Measurements from ENCODE around the gene PNCK.

DNA sequence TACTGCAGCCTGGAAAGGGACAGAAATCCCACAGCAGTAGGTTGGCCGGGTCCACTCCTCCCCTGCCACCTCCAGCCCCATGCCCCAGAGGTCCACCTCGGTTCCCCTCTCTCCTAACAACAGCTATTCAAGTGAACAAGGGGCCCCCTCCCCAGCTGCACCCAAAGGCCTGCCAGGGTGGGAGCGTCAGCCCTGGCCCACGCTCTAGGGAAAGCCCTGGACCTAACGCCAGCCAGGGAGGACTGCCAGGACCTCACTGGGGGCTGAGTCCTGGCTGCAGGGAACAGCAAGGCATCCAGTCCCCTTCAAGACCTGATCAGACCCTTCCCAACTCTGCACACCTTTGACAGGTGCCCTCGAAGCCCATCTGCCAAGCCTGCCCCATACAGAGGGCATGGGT lies 27.4 kb upstream of the PNCK start:
- TF ChIP-seq, protein P1, sequence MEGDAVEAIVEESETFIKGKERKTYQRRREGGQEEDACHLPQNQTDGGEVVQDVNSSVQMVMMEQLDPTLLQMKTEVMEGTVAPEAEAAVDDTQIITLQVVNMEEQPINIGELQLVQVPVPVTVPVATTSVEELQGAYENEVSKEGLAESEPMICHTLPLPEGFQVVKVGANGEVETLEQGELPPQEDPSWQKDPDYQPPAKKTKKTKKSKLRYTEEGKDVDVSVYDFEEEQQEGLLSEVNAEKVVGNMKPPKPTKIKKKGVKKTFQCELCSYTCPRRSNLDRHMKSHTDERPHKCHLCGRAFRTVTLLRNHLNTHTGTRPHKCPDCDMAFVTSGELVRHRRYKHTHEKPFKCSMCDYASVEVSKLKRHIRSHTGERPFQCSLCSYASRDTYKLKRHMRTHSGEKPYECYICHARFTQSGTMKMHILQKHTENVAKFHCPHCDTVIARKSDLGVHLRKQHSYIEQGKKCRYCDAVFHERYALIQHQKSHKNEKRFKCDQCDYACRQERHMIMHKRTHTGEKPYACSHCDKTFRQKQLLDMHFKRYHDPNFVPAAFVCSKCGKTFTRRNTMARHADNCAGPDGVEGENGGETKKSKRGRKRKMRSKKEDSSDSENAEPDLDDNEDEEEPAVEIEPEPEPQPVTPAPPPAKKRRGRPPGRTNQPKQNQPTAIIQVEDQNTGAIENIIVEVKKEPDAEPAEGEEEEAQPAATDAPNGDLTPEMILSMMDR (IDR thresholded peaks at IDR 0.05; ENCODE audit: insufficient read depth, low read depth, low read length), result no peak
- no peak for TF ChIP-seq EZH2 (IDR thresholded peaks at IDR 0.05; ENCODE audit: insufficient read depth, low read length)
